Stimulated activated CD4-positive, alpha-beta T cell treated with anti-CD3 and anti-CD28 coated beads, Interleukin-15, amount 100 ng/mL, for 48 hours (primary cell): ENCODE data around the gene FBXL22.

ENCODE experiments used
- DNase-seq, 2 donors: peaks; one replicate each; pipeline ENCODE4 v3.0.0-alpha.2; 2020; ENCODE audit warnings: low read depth in 2 of 2

Gene FBXL22

GRCh38 chr15:63593705-63594671 is 3.2 kb upstream of the FBXL22 start:
- DNase-seq = peak in 1 of 2 donors; percentile 58

- DNase-seq = no peak
Observed at GRCh38 chr15:63595065-63595464, 2.1 kb upstream of the FBXL22 start.

GRCh38 chr15:63595688-63596087 is 1.5 kb upstream of the FBXL22 start:
- DNase-seq = no peak

- no peak for DNase-seq
Observed at GRCh38 chr15:63596676-63597037, 530 bp upstream of the FBXL22 start.

GRCh38 chr15:63597821-63598220 is 634 bp downstream of the FBXL22 start:
- no peak for DNase-seq

GRCh38 chr15:63598473-63599400 is 1.6 kb downstream of the FBXL22 start:
- DNase-seq = no peak

- no peak for DNase-seq
Observed at GRCh38 chr15:63599401-63600000, 2.3 kb downstream of the FBXL22 start.

- DNase-seq = no peak
Observed at GRCh38 chr15:63600001-63600615, 2.9 kb downstream of the FBXL22 start.

GRCh38 chr15:63600616-63601025 is 3.4 kb downstream of the FBXL22 start:
- DNase-seq = peak; percentile 85 to 90

- DNase-seq = no peak
Observed at GRCh38 chr15:63601026-63601703, 4.0 kb downstream of the FBXL22 start.

GRCh38 chr15:63601704-63602185 is 4.6 kb downstream of the FBXL22 start:
- no peak for DNase-seq

GRCh38 chr15:63602595-63602994 is 5.4 kb downstream of the FBXL22 start:
- no peak for DNase-seq

GRCh38 chr15:63603516-63603915 is 6.3 kb downstream of the FBXL22 start:
- DNase-seq = no peak

- DNase-seq = no peak
Observed at GRCh38 chr15:63604281-63604680, 7.1 kb downstream of the FBXL22 start.

- no peak for DNase-seq
Observed at GRCh38 chr15:63605036-63605435, 7.8 kb downstream of the FBXL22 start.

- peak in 1 of 2 donors; percentile 54 for DNase-seq
Observed at GRCh38 chr15:63605816-63606215, 8.6 kb downstream of the FBXL22 start.

GRCh38 chr15:63606308-63606707 is 9.1 kb downstream of the FBXL22 start:
- DNase-seq = no peak

- DNase-seq = no peak
Observed at GRCh38 chr15:63608989-63609388, 11.8 kb downstream of the FBXL22 start.

GRCh38 chr15:63609448-63609847 is 12.3 kb downstream of the FBXL22 start:
- DNase-seq = no peak

- peak; percentile 60 to 74 for DNase-seq
Observed at GRCh38 chr15:63610209-63610841, 13.1 kb downstream of the FBXL22 start.
